Astrocyte (in vitro differentiated cells and primary cell): Measurements from ENCODE around the gene TEX51. TPM values are rescaled to one million over a fixed set of nuclear protein-coding genes. Genes with fewer than 3 reads are reported as not detected.

Experiments used
- DNase-seq: peaks from one replicate; pipeline ENCODE4 v3.0.0-alpha.2; 2010; ENCODE audit warnings: low read depth
- FAIRE-seq: peaks from 2 replicates; lab custom pipeline; 2011; peaks lifted over from hg19 to GRCh38; lab: Jason Lieb, UNC
- H2AFZ ChIP-seq: 2 replicates; pipeline ENCODE4 v1.6.0; 2012; ENCODE audit warnings: low read depth, low read length, inconsistent platforms
- H3K27ac ChIP-seq: 2 replicates; pipeline ENCODE4 v1.5.1; 2011; ENCODE audit warnings: low read depth, low read length, inconsistent platforms
- H3K27me3 ChIP-seq: 2 replicates; pipeline ENCODE4 v1.6.0; 2011; ENCODE audit warnings: low read length, inconsistent platforms; ENCODE audit not compliant: insufficient read depth
- H3K36me3 ChIP-seq: 2 replicates; pipeline ENCODE4 v1.5.1; 2011; ENCODE audit warnings: low read length, inconsistent platforms; ENCODE audit not compliant: insufficient read depth
- H3K4me1 ChIP-seq: 2 replicates; pipeline ENCODE4 v1.5.1; 2011; ENCODE audit warnings: low read length, inconsistent platforms; ENCODE audit not compliant: insufficient read depth
- H3K4me2 ChIP-seq: 2 replicates; pipeline ENCODE4 v1.6.0; 2012; ENCODE audit warnings: low read length, inconsistent platforms
- H3K4me3 ChIP-seq: 2 replicates; pipeline ENCODE4 v1.5.1; 2011; ENCODE audit warnings: low read depth, mild to moderate bottlenecking, low read length, inconsistent platforms; ENCODE audit not compliant: insufficient read depth
- H3K79me2 ChIP-seq: 2 replicates; pipeline ENCODE4 v1.6.0; 2012; ENCODE audit warnings: mild to moderate bottlenecking, low read length, inconsistent platforms; ENCODE audit not compliant: insufficient read depth
- H3K9ac ChIP-seq: 2 replicates; pipeline ENCODE4 v1.6.0; 2012; ENCODE audit warnings: mild to moderate bottlenecking, low read length, inconsistent platforms
- H3K9me3 ChIP-seq: 2 replicates; pipeline ENCODE4 v1.5.1; 2012; ENCODE audit warnings: low read depth, mild to moderate bottlenecking, low read length, inconsistent platforms; ENCODE audit not compliant: insufficient read depth
- H4K20me1 ChIP-seq: 2 replicates; pipeline ENCODE4 v1.6.0; 2012; ENCODE audit warnings: low read length, inconsistent platforms; ENCODE audit not compliant: insufficient read depth
- H3K27ac Mint-ChIP-seq: one replicate; pipeline ENCODE4 v1.8.0; 2021; ENCODE audit warnings: mild to moderate bottlenecking, mixed read lengths; ENCODE audit not compliant: unreplicated experiment
- H3K27me3 Mint-ChIP-seq: one replicate; pipeline ENCODE4 v1.8.0; 2021; ENCODE audit warnings: low read depth, mixed read lengths; ENCODE audit not compliant: unreplicated experiment
- H3K36me3 Mint-ChIP-seq: one replicate; pipeline ENCODE4 v1.8.0; 2021; ENCODE audit warnings: low read depth, mixed read lengths; ENCODE audit not compliant: unreplicated experiment
- H3K4me1 Mint-ChIP-seq: one replicate; pipeline ENCODE4 v1.8.0; 2021; ENCODE audit warnings: low read depth, mixed read lengths; ENCODE audit not compliant: unreplicated experiment
- H3K4me3 Mint-ChIP-seq: one replicate; pipeline ENCODE4 v1.8.0; 2021; ENCODE audit warnings: mild to moderate bottlenecking, moderate library complexity, mixed read lengths; ENCODE audit not compliant: unreplicated experiment
- H3K9me3 Mint-ChIP-seq: one replicate; pipeline ENCODE4 v1.8.0; 2021; ENCODE audit warnings: mild to moderate bottlenecking, mixed read lengths; ENCODE audit not compliant: unreplicated experiment
- EZH2 ChIP-seq: IDR thresholded peaks from 2 replicates; pipeline ENCODE4 v1.6.1; 2012; ENCODE audit warnings: mild to moderate bottlenecking, low read length, inconsistent platforms; ENCODE audit not compliant: insufficient read depth
- total RNA-seq: library from RNA; stranded (reverse); gene quantifications from 2 replicates; pipeline ENCODE4 v1.2.1, GENCODE V29; 2021
- TF ChIP-seq, protein P1 (sequence below): IDR thresholded peaks from 2 replicates; pipeline ENCODE4 v1.5.1; 2011; ENCODE audit warnings: low read depth, mild to moderate bottlenecking, inconsistent platforms, low read length, moderate library complexity; ENCODE audit not compliant: insufficient read depth

Gene TEX51
- total RNA-seq, 1 donor from 2014 or later = not detected

DNA sequence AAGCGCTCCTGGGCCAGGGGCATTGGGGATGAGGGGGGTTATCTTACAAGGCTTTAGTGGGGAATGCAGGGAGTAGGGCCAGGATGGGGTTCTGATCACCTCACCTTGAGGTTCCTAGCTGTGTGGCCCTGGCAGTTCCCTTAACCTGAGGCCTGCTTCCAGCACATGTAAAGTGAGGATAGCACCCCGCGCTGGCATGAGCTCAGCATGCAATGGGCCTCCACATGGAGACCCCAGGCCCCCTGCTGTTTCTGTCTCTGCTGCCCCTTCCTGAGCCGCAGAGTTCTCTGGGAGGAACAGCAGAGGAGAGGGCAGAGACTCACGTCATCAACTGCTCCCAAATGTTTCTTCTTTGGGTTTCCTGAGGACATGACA is 8.6 kb upstream of the TEX51 start:
- H3K27ac Mint-ChIP-seq = no peak overlapping the region
- H3K4me1 Mint-ChIP-seq = no peaks in the 10 kb centered on the region
- no peaks in the 10 kb centered on the region for H3K9me3 ChIP-seq
- no peak overlapping the region for H3K27ac ChIP-seq
- H3K9me3 Mint-ChIP-seq = no peaks in the 10 kb centered on the region
- H3K36me3 Mint-ChIP-seq = no peaks in the 10 kb centered on the region
- DNase-seq = no peak
- TF ChIP-seq EZH2 = no peak
- TF ChIP-seq, protein P1, sequence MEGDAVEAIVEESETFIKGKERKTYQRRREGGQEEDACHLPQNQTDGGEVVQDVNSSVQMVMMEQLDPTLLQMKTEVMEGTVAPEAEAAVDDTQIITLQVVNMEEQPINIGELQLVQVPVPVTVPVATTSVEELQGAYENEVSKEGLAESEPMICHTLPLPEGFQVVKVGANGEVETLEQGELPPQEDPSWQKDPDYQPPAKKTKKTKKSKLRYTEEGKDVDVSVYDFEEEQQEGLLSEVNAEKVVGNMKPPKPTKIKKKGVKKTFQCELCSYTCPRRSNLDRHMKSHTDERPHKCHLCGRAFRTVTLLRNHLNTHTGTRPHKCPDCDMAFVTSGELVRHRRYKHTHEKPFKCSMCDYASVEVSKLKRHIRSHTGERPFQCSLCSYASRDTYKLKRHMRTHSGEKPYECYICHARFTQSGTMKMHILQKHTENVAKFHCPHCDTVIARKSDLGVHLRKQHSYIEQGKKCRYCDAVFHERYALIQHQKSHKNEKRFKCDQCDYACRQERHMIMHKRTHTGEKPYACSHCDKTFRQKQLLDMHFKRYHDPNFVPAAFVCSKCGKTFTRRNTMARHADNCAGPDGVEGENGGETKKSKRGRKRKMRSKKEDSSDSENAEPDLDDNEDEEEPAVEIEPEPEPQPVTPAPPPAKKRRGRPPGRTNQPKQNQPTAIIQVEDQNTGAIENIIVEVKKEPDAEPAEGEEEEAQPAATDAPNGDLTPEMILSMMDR = no peak
- no peaks in the 10 kb centered on the region for H3K79me2 ChIP-seq
- no peak overlapping the region for H3K4me3 Mint-ChIP-seq
- H3K4me1 ChIP-seq = peaks cover 6% of the 10 kb centered on the region
- no peak overlapping the region for H3K9ac ChIP-seq
- peaks cover 2% of the 10 kb centered on the region for H3K27me3 ChIP-seq
- H3K27me3 Mint-ChIP-seq = peaks cover 20% of the 10 kb centered on the region
- H3K36me3 ChIP-seq = no peaks in the 10 kb centered on the region
- H3K4me3 ChIP-seq = no peak overlapping the region
- no peak for FAIRE-seq
- H3K4me2 ChIP-seq = no peak overlapping the region
- no peaks in the 10 kb centered on the region for H4K20me1 ChIP-seq
- no peak overlapping the region for H2AFZ ChIP-seq

DNA sequence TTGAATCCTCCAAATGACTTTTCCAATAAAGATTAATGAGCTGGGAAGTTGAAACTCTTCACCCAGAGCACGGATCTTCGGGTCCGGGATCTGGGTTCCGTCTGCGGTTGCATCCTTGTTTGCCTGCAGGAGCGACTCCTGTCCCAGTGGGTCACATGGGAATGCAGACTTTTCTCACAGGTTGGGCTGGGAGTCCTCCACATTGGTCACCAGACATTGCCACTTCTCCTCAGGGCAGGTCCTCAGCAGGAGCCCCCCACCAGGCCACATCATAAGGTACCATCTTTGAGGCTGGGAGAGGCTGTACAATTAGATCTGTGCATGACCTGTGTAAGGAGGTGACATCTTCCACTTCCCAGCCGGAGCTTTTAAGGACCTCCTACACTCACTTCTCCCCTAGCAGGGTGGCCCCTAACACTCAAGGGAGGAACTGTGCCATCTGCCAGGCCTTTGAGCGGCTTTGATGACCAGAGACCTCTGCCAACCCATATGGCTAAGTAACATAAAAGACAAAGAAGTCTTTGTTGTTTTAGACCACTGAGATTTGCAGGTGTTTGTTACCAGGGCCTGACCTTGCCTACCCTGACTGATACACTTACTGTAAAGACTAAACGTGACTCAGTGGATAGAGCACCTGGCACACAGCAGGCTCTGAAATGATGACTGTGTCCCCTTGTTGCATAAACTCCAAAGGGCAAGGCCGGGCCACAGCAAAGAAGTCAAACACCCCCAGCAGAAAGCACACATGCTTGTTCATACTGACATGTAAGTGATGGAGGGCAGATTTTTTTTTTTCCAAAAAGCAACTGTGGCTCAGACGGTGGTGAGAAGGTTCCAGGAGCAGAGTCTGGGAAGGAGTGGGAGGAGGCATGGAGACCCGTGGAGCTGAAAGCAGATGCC is 7.9 kb upstream of the TEX51 start:
- Histone ChIP-seq H3K27me3 (peaks cover 2% of the 10 kb centered on the region), H3K9me3 (no peaks in the 10 kb centered on the region), H3K9ac (no peak overlapping the region), H3K27ac (no peak overlapping the region), H3K36me3 (no peaks in the 10 kb centered on the region), H3K4me1 (peaks cover 6% of the 10 kb centered on the region), H4K20me1 (no peaks in the 10 kb centered on the region), H3K79me2 (no peaks in the 10 kb centered on the region), H3K4me3 (no peak overlapping the region), H3K4me2 (no peak overlapping the region), H2AFZ (no peak overlapping the region)
- Mint-ChIP-seq H3K27me3 (peaks cover 25% of the 10 kb centered on the region), H3K36me3 (no peaks in the 10 kb centered on the region), H3K9me3 (no peaks in the 10 kb centered on the region), H3K27ac (no peak overlapping the region), H3K4me3 (no peak overlapping the region), H3K4me1 (no peaks in the 10 kb centered on the region)
- no peak for DNase-seq
- no peak for TF ChIP-seq EZH2
- TF ChIP-seq, protein P1 = no peak
- no peak for FAIRE-seq
